ENCODE results near the gene ARSG.

The ARSG gene

GRCh38 chr17:68456339-68457167 is 165.3 kb downstream of the ARSG start:
- DNase-seq: no peak

- DNase-seq: no peak
Observed at GRCh38 chr17:68457168-68457538, 165.9 kb downstream of the ARSG start, which contains the start of gene WIPI1. Gene WIPI1 (minus strand): TSS chr17:68457496. CDS start chr17:68457421, 75 bp downstream.

GRCh38 chr17:68457539-68458259 is 166.4 kb downstream of the ARSG start:
- DNase-seq: peak; percentile 98

- DNase-seq: no peak
Observed at GRCh38 chr17:68458260-68459036, 167.2 kb downstream of the ARSG start.

- DNase-seq: no peak
Observed at GRCh38 chr17:68459037-68459639, 167.8 kb downstream of the ARSG start.

GRCh38 chr17:68460146-68460545 is 168.9 kb downstream of the ARSG start:
- DNase-seq: no peak

GRCh38 chr17:68460715-68461114 is 169.4 kb downstream of the ARSG start:
- DNase-seq: peak; percentile 48

GRCh38 chr17:68461122-68461539 is 169.8 kb downstream of the ARSG start:
- no peak for DNase-seq

GRCh38 chr17:68461589-68461988 is 170.3 kb downstream of the ARSG start:
- DNase-seq: no peak

- DNase-seq: peak; percentile 80
Observed at GRCh38 chr17:68462381-68463210, 171.3 kb downstream of the ARSG start.

- DNase-seq: no peak
Observed at GRCh38 chr17:68463211-68464019, 172.1 kb downstream of the ARSG start.

- no peak for DNase-seq
Observed at GRCh38 chr17:68468334-68468733, 177.0 kb downstream of the ARSG start.

- DNase-seq: no peak
Observed at GRCh38 chr17:68468788-68469187, 177.5 kb downstream of the ARSG start.

Data from CD4-positive, alpha-beta T cell treated with Interleukin-17A for 4 hours (primary cell).